IMR-90 (cell line): Measurements from ENCODE around the gene MYH13. TPM values are rescaled to one million over a fixed set of nuclear protein-coding genes. Genes with fewer than 3 reads are reported as not detected.

ENCODE experiments used
- ATAC-seq: fragments of 200-7000 bp; cut with Tn5 transposase; 2 replicates; pipeline ENCODE4 v1.9.1; 2020; ENCODE audit warnings: low read depth, mild to moderate bottlenecking, moderate library complexity
- BruUV-seq: library from RNA; stranded (reverse); fragments of 400-500 nt; replicated peaks from 2 replicates; lab custom pipeline; 2021; lab: Mats Ljungman, UMichigan
- CTCF ChIA-PET: fragments of 300-600 bp; formaldehyde crosslinking; extraction: SDS; loops from one replicate; lab custom pipeline; 2021; ENCODE audit warnings: antibody characterized with exemption; lab: Yijun Ruan, JAX
- POLR2A ChIA-PET: fragments of 300-600 bp; sonication (Branson Sonifier 250); formaldehyde crosslinking; loops from one replicate; lab custom pipeline; 2022; ENCODE audit warnings: antibody characterized with exemption; ENCODE audit not compliant: unreplicated experiment; lab: Charles Lee
- DNase-seq: peaks from one replicate; pipeline ENCODE4 v3.0.0; 2013
- H2AFZ ChIP-seq: replicated peaks from 2 replicates; pipeline ENCODE3; 2013; ENCODE audit warnings: low read length, mild to moderate bottlenecking; ENCODE audit not compliant: poor library complexity
- H2AK5ac ChIP-seq: 2 replicates; pipeline ENCODE4 v1.6.1; 2013; ENCODE audit warnings: low read depth, low read length, inconsistent platforms
- H2AK9ac ChIP-seq: replicated peaks from 2 replicates; pipeline ENCODE3; 2013; ENCODE audit warnings: mild to moderate bottlenecking, low read depth, low read length, moderate library complexity; ENCODE audit not compliant: poor library complexity
- H2BK120ac ChIP-seq: 2 replicates; pipeline ENCODE4 v1.6.1; 2013; ENCODE audit warnings: low read depth, low read length, inconsistent platforms
- H2BK15ac ChIP-seq: 3 replicates; pipeline ENCODE4 v1.6.1; 2013; ENCODE audit warnings: low read depth, low read length, inconsistent platforms
- H2BK20ac ChIP-seq: 2 replicates; pipeline ENCODE4 v1.6.1; 2013; ENCODE audit warnings: low read depth, mild to moderate bottlenecking, inconsistent platforms, low read length, moderate library complexity
- H2BK5ac ChIP-seq: 2 replicates; pipeline ENCODE4 v1.6.1; 2013; ENCODE audit warnings: mild to moderate bottlenecking, low read depth, low read length, inconsistent platforms; ENCODE audit not compliant: poor library complexity, severe bottlenecking
- H3K14ac ChIP-seq: replicated peaks from 2 replicates; pipeline ENCODE4 v1.6.1; 2013; ENCODE audit warnings: low read depth, low read length, inconsistent platforms
- H3K18ac ChIP-seq: 2 replicates; pipeline ENCODE4 v1.6.1; 2013; ENCODE audit warnings: low read depth, low read length, control low read depth
- H3K23ac ChIP-seq: 2 replicates; pipeline ENCODE4 v1.6.1; 2013; ENCODE audit warnings: low read depth, low read length, inconsistent platforms
- H3K27ac ChIP-seq: 2 replicates; pipeline ENCODE4 v1.5.1; 2013; ENCODE audit warnings: mild to moderate bottlenecking, control low read depth, low read length; ENCODE audit not compliant: insufficient read depth
- H3K27me3 ChIP-seq: 2 replicates; pipeline ENCODE4 v1.6.1; 2013; ENCODE audit warnings: low read length; ENCODE audit not compliant: control insufficient read depth, insufficient read depth
- H3K36me3 ChIP-seq: 2 replicates; pipeline ENCODE4 v1.6.1; 2013; ENCODE audit warnings: low read length, mixed read lengths; ENCODE audit not compliant: control insufficient read depth, insufficient read depth
- H3K4ac ChIP-seq: 2 replicates; pipeline ENCODE4 v1.6.1; 2013; ENCODE audit warnings: low read depth, low read length, inconsistent platforms
- H3K4me1 ChIP-seq: 2 replicates; pipeline ENCODE4 v1.6.1; 2013; ENCODE audit warnings: low read length, mixed read lengths; ENCODE audit not compliant: control insufficient read depth, insufficient read depth
- H3K4me2 ChIP-seq: 2 replicates; pipeline ENCODE4 v1.6.1; 2013; ENCODE audit warnings: low read depth, mild to moderate bottlenecking, control low read depth, low read length, moderate library complexity
- H3K4me3 ChIP-seq: 2 replicates; pipeline ENCODE4 v1.5.1; 2013; ENCODE audit warnings: low read depth, mild to moderate bottlenecking, control low read depth, low read length, moderate library complexity; ENCODE audit not compliant: insufficient read depth
- H3K56ac ChIP-seq: 2 replicates; pipeline ENCODE4 v1.6.1; 2013; ENCODE audit warnings: low read length, inconsistent platforms; ENCODE audit not compliant: insufficient read depth; ENCODE audit errors: extremely low read depth
- H3K79me1 ChIP-seq, 2 experiments: 2 replicates each; pipeline ENCODE4 v1.6.1; 2013; ENCODE audit warnings: low read length in 2 of 2, inconsistent platforms in 1 of 2, low read depth in 1 of 2
- H3K9ac ChIP-seq: 2 replicates; pipeline ENCODE4 v1.6.1; 2013; ENCODE audit warnings: low read depth, low read length, control low read depth
- H3K9me1 ChIP-seq: 2 replicates; pipeline ENCODE4 v1.6.1; 2013; ENCODE audit warnings: low read length, inconsistent platforms; ENCODE audit not compliant: insufficient read depth
- H3K9me3 ChIP-seq: 2 replicates; pipeline ENCODE4 v1.6.1; 2013; ENCODE audit warnings: low read length; ENCODE audit not compliant: control insufficient read depth, insufficient read depth
- H4K20me1 ChIP-seq: 2 replicates; pipeline ENCODE4 v1.6.1; 2013; ENCODE audit warnings: low read length, inconsistent platforms; ENCODE audit not compliant: insufficient read depth
- H4K5ac ChIP-seq: 2 replicates; pipeline ENCODE4 v1.6.1; 2013; ENCODE audit warnings: mild to moderate bottlenecking, low read depth, low read length, control low read depth
- H4K8ac ChIP-seq, 2 experiments: 2 replicates each; pipeline ENCODE4 v1.6.1; 2013; ENCODE audit warnings: low read depth in 2 of 2, low read length in 2 of 2, control low read depth in 1 of 2, inconsistent platforms in 1 of 2
- H4K91ac ChIP-seq: 2 replicates; pipeline ENCODE4 v1.6.1; 2013; ENCODE audit warnings: low read depth, low read length, inconsistent platforms; ENCODE audit not compliant: insufficient read depth
- CEBPB ChIP-seq: IDR thresholded peaks from 2 replicates; pipeline ENCODE4 v1.6.1; 2012; ENCODE audit warnings: low read depth, low read length, improper control_type of control experiment
- CHD1 ChIP-seq: IDR thresholded peaks from 2 replicates; pipeline ENCODE4 v1.6.1; 2012; ENCODE audit warnings: low read depth, low read length, improper control_type of control experiment
- CTCF ChIP-seq: conservative IDR thresholded peaks from 2 replicates; pipeline ENCODE4 v1.5.1; 2012; ENCODE audit warnings: mild to moderate bottlenecking, low read depth, low read length, improper control_type of control experiment
- MAFK ChIP-seq: IDR thresholded peaks from 2 replicates; pipeline ENCODE4 v1.6.1; 2012; ENCODE audit warnings: low read depth, low read length, improper control_type of control experiment
- MAZ ChIP-seq: IDR thresholded peaks from 2 replicates; pipeline ENCODE4 v1.6.1; 2012; ENCODE audit warnings: low read depth, mild to moderate bottlenecking, low read length, improper control_type of control experiment, moderate library complexity, borderline replicate concordance
- MXI1 ChIP-seq: IDR thresholded peaks from 2 replicates; pipeline ENCODE4 v1.6.1; 2012; ENCODE audit warnings: low read depth, mild to moderate bottlenecking, low read length, moderate library complexity, borderline replicate concordance
- POLR2A ChIP-seq: IDR thresholded peaks from 2 replicates; pipeline ENCODE4 v1.6.1; 2012; ENCODE audit warnings: mild to moderate bottlenecking, low read depth, low read length
- RAD21 ChIP-seq: IDR thresholded peaks from 2 replicates; pipeline ENCODE4 v1.6.1; 2012; ENCODE audit warnings: low read length, improper control_type of control experiment
- RCOR1 ChIP-seq: IDR thresholded peaks from 2 replicates; pipeline ENCODE4 v1.6.1; 2012; ENCODE audit warnings: mild to moderate bottlenecking, low read length, improper control_type of control experiment; ENCODE audit not compliant: insufficient replicate concordance
- SMC3 ChIP-seq: fragments of 150-350 bp; IDR thresholded peaks from 2 replicates; pipeline ENCODE4 v1.6.1; 2016; ENCODE audit warnings: low read depth, mild to moderate bottlenecking, antibody characterized with exemption, low read length, moderate library complexity
- WGBS, 2 experiments: methylation state at CpG; one replicate each; pipeline versions ENCODE4 v1.1.5 to v1.1.7; 2013; ENCODE audit warnings: missing lambda C conversion rate in 2 of 2; ENCODE audit not compliant: insufficient read length in 1 of 2; ENCODE audit errors: extremely low coverage in 2 of 2; 5-methylcytosine and 5-hydroxymethylcytosine counted together
- dilution Hi-C: fragments of 300-500 bp; cut with HindIII; formaldehyde crosslinking; loops from one replicate; pipeline ENCODE4 v1.14.3; 2018; ENCODE audit warnings: low sequenced_read_pairs; ENCODE audit not compliant: unreplicated experiment
- in situ Hi-C: fragments of 300-500 bp; cut with MboI; formaldehyde crosslinking; loops from 3 replicates; pipeline ENCODE4 v1.14.3; 2019; ENCODE audit warnings: low sequenced_read_pairs, inconsistent platforms, mixed read lengths
- intact Hi-C: fragments of 100-400 bp; cut with micrococcal nuclease; formaldehyde crosslinking; loops from 2 replicates; pipeline ENCODE4 v1.10.0; 2022
- polyA plus RNA-seq, 3 experiments: library from polyadenylated mRNA; depleted of rRNA; stranded (reverse); fragments of >200 nt; gene quantifications; 2 replicates each; pipeline ENCODE4 v1.2.3, GENCODE V29; 2012; ENCODE audit warnings: low replicate concordance in 1 of 3
- total RNA-seq: library from RNA; depleted of rRNA; stranded (reverse); fragments of >200 nt; gene quantifications from 2 replicates; pipeline ENCODE4 v1.2.3, GENCODE V29; 2012

Gene MYH13
- total and polyA plus RNA-seq, 2 of the 4 experiments (the other 2 are of a cell fraction), result not detected

DNA sequence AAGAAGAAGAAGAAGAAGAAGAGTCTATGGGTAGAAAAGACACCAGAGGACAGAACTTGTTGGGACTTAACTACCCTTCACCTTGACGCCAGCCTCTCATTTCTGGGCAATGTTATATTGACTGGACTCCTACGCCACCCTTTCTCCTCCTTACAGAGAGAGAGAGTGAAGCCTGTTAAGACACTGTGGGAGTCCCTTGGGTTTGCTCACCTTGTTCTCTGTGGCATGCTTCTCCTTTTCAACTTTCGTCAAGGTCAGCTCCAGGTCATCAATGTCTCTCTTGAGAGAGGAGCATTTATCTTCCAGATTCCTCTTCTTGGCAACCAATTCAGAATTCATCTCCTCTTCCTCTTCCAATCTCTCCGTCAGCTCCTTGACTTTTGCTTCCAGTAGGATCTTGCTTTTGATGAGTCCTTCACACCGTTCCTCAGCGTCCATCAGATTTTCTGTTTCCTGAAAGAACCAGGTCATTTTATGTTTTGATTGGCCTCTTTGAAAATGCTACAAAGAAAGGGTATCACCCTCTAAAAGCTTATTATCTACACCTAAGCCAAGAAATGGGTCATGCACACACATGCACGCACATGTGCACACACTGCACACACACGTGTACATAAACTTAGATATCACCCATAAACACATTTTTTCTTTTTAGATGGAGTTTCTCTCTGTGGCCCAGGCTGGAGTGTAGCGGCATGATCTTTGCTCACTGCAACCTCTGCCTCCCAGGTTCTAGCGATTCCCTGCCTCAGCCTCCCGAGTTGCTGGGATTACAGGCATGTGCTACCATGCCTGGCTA lies 48.8 kb downstream of the MYH13 start:
- Histone ChIP-seq H3K4me1 (no peaks in the 10 kb centered on the region), H3K36me3 (no peaks in the 10 kb centered on the region), H3K27me3 (peaks cover 3% of the 10 kb centered on the region; the same call in 1 of the 2 replicates), H3K27ac (no peak overlapping the region), H3K56ac (no peak overlapping the region), H3K79me1 (no peaks in the 10 kb centered on the region), H2AK5ac (no peak overlapping the region), H2BK15ac (no peak overlapping the region), H2BK20ac (no peak overlapping the region), H2AK9ac (no peak overlapping the region), H3K4me2 (no peak overlapping the region), H3K9ac (no peak overlapping the region), H3K9me1 (no peaks in the 10 kb centered on the region), H3K14ac (no peak overlapping the region), H2BK120ac (no peak overlapping the region), H3K9me3 (no peaks in the 10 kb centered on the region), H4K5ac (no peak overlapping the region), H3K4me3 (no peak overlapping the region), H4K20me1 (no peaks in the 10 kb centered on the region), H4K8ac (no peak overlapping the region), H3K4ac (no peak overlapping the region), H3K18ac (no peak overlapping the region), H2BK5ac (no peak overlapping the region), H3K23ac (no peak overlapping the region), H2AFZ (no peak overlapping the region), H4K91ac (no peak overlapping the region)
- intact Hi-C loops, result no loop called here
- WGBS, 2 experiments, result no CpG with 5 or more reads among the region's 11 CpGs
- ChIA-PET CTCF (interaction anchor here (1.5 kb wide), 1 partner anchor 291 kb away, joined by 4 read pairs; no protein-coding TSS in a partner anchor), POLR2A (no interaction called here)
- ATAC-seq (no peak), DNase-seq (no peak)
- no TSS peak for BruUV-seq
- dilution Hi-C loops, result no loop called here
- TF ChIP-seq MAFK, result no peak
- TF ChIP-seq RCOR1, result no peak
- TF ChIP-seq MAZ, result no peak
- TF ChIP-seq RAD21, result no peak
- TF ChIP-seq CTCF, result no peak
- TF ChIP-seq CHD1, result no peak
- no peak for TF ChIP-seq CEBPB
- no peak for TF ChIP-seq POLR2A
- no peak for TF ChIP-seq MXI1
- no peak for TF ChIP-seq SMC3
- in situ Hi-C loops, result loop anchor here (5.0 kb wide), 1 partner anchor 288 kb away; no protein-coding TSS in a partner anchor
